Mesenteric fat pad (tissue), 1 donor: ENCODE results near the gene TIMP2. TPM values are rescaled to one million over a fixed set of nuclear protein-coding genes. Genes with fewer than 3 reads are reported as not detected.

ENCODE experiments used
- DNase-seq: peaks from one replicate; pipeline ENCODE4 v3.0.0-alpha.2; 2020; ENCODE audit warnings: low spot score
- total RNA-seq: library from RNA; stranded (reverse); fragmentation: NEBNext Ultra II Directional; extraction: Animal tissue kit (Norgen Biotek cat#: 25700); gene quantifications from one replicate; pipeline ENCODE4 v1.2.1, GENCODE V29; 2021
- donor health status: DM: yes; HTN: yes; CAD: no.

Gene TIMP2
- total RNA-seq, 1 donor from 2014 or later = 351 TPM

- no peak for DNase-seq
Measured at GRCh38 chr17:78819806-78820792, 105.1 kb downstream of the TIMP2 start.

DNA sequence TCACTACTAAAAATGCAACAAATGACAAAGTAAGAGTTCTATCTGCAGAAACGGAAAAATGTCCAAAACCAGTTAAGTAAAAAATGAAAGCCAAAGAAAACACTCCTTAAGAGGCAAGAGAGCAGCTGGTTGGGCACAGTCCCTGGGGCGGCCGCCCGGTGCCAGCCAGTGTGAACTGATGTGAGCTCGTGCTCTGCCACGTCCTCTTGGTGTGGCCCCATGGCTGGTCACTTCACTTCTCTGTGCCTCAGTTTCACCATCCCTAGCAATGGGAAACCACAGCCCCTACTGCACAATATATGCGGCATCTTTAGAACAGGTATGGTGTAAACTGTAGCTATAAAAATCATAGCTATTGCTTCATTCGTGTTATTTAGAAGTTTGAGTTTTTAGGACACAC, 105.8 kb downstream of the TIMP2 start:
- no peak for DNase-seq

GRCh38 chr17:78818932-78819331, 106.3 kb downstream of the TIMP2 start:
- no peak for DNase-seq

- DNase-seq = no peak
Measured at GRCh38 chr17:78818152-78818846, 106.9 kb downstream of the TIMP2 start.

DNA sequence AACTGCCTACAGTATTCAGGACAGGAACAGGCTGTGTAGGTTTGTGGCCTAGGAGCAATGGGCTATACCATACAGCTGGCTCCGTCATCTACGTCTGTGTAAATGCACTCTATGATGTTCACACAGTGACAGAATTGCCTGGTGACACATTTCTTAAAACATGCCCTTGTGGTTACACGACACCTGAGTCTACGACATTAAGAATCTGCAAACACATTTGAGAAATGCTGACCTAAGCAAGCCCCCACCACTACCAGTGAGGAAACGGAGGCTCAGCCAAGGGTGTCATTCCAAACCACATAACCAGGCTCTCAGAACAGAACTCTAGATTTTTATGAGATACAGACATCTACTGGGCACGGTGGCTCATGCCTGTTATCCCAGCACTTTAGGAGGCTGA, 108.1 kb downstream of the TIMP2 start:
- no peak for DNase-seq

GRCh38 chr17:78815696-78816095, 109.5 kb downstream of the TIMP2 start:
- no peak for DNase-seq

- no peak for DNase-seq
Measured at GRCh38 chr17:78812855-78813254, 112.3 kb downstream of the TIMP2 start.

- DNase-seq = no peak
Measured at GRCh38 chr17:78808163-78808562, 117.0 kb downstream of the TIMP2 start.

- DNase-seq = no peak
Measured at GRCh38 chr17:78806451-78806850, 118.7 kb downstream of the TIMP2 start.

GRCh38 chr17:78805301-78805700, 119.9 kb downstream of the TIMP2 start:
- no peak for DNase-seq

DNA sequence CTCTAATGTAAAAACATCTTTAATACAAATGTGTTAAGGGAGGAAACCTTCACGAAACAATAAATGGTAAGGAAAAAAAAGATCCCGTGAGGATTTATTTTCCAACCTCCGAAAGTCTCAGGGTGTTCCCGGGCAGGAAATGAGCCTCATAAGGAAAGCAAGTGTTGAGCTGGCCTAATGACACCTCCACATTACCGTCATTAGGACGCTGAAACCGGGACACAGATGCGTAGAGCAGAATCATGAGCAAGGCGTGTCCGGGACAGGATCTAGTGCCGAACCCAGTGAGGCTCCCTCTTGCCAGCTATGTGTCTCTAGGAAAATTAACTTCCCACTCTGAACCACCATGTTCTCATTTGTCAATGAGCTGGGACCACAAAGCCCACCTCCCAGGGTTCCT, 120.4 kb downstream of the TIMP2 start:
- DNase-seq = no peak

GRCh38 chr17:78803186-78803845, 121.9 kb downstream of the TIMP2 start:
- DNase-seq = no peak

Other genes with a start within 250 kb of the TIMP2 start
- gene CYTH1, start 143.1 kb downstream of the TIMP2 start, total RNA-seq = 54.9 TPM
- 93.9 TPM for gene USP36, start 84.6 kb downstream of the TIMP2 start, total RNA-seq
- 6.5 TPM for gene CEP295NL, start 22.2 kb downstream of the TIMP2 start, total RNA-seq
- 417 TPM for gene LGALS3BP, start 54.5 kb upstream of the TIMP2 start, total RNA-seq
- gene CANT1, start 84.4 kb upstream of the TIMP2 start, total RNA-seq = 37.9 TPM
- gene C1QTNF1, start 98.8 kb upstream of the TIMP2 start, total RNA-seq = 563 TPM
- 38.8 TPM for gene ENGASE, start 149.4 kb upstream of the TIMP2 start, total RNA-seq